ENCODE measurements around the gene RTEL1. TPM values are rescaled to one million over a fixed set of nuclear protein-coding genes. Genes with fewer than 3 reads are reported as not detected.

RTEL1 gene
- total RNA-seq, 4 donors from 2014 or later, result 10.2 to 34.4 (median 21.6) TPM

DNA sequence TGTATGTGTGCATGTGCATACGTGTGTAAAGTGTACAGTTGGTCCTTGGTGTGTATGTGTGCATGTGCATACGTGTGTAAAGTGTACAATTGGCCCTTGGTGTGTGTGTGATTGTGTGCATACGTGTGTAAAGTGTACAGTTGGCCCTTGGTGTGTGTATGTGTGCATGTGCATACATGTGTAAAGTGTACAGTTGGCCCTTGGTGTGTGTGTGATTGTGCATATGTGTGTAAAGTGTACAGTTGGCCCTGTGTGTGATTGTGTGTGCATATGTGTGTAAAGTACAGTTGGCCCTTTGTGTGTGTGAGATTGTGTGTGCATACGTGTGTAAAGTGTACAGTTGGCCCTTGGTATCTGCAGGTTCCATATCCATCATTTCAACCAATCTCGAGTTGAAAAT, 73.3 kb downstream of the RTEL1 start:
- no peak for ATAC-seq (ENCODE audit: low FRiP score)

GRCh38 chr20:63732118-63733095, 74.3 kb downstream of the RTEL1 start:
- ATAC-seq (ENCODE audit: low FRiP score) (no peak), DNase-seq (ENCODE audit: low spot score) (no peak)
- TF ChIP-seq, protein P1, sequence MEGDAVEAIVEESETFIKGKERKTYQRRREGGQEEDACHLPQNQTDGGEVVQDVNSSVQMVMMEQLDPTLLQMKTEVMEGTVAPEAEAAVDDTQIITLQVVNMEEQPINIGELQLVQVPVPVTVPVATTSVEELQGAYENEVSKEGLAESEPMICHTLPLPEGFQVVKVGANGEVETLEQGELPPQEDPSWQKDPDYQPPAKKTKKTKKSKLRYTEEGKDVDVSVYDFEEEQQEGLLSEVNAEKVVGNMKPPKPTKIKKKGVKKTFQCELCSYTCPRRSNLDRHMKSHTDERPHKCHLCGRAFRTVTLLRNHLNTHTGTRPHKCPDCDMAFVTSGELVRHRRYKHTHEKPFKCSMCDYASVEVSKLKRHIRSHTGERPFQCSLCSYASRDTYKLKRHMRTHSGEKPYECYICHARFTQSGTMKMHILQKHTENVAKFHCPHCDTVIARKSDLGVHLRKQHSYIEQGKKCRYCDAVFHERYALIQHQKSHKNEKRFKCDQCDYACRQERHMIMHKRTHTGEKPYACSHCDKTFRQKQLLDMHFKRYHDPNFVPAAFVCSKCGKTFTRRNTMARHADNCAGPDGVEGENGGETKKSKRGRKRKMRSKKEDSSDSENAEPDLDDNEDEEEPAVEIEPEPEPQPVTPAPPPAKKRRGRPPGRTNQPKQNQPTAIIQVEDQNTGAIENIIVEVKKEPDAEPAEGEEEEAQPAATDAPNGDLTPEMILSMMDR (IDR thresholded peaks at IDR 0.05), result no peak

More for the DNA sequence above, 73.3 kb downstream of the RTEL1 start:
- TF ChIP-seq, protein P1 (IDR thresholded peaks at IDR 0.05), result no peak
- DNase-seq (ENCODE audit: low spot score), result no peak

GRCh38 chr20:63733117-63733516, 75.0 kb downstream of the RTEL1 start:
- no peak for ATAC-seq (ENCODE audit: low FRiP score)
- TF ChIP-seq, protein P1 (IDR thresholded peaks at IDR 0.05), result no peak
- DNase-seq (ENCODE audit: low spot score), result no peak

- ATAC-seq (ENCODE audit: low FRiP score) (no peak), DNase-seq (ENCODE audit: low spot score) (no peak)
Observed at GRCh38 chr20:63733579-63734081, 75.5 kb downstream of the RTEL1 start.

GRCh38 chr20:63734111-63734945, 76.2 kb downstream of the RTEL1 start:
- TF ChIP-seq, protein P1 (IDR thresholded peaks at IDR 0.05), result no peak
- no peak for DNase-seq (ENCODE audit: low spot score)

More at GRCh38 chr20:63733579-63734081, 75.5 kb downstream of the RTEL1 start:
- TF ChIP-seq, protein P1 (IDR thresholded peaks at IDR 0.05), result no peak

DNA sequence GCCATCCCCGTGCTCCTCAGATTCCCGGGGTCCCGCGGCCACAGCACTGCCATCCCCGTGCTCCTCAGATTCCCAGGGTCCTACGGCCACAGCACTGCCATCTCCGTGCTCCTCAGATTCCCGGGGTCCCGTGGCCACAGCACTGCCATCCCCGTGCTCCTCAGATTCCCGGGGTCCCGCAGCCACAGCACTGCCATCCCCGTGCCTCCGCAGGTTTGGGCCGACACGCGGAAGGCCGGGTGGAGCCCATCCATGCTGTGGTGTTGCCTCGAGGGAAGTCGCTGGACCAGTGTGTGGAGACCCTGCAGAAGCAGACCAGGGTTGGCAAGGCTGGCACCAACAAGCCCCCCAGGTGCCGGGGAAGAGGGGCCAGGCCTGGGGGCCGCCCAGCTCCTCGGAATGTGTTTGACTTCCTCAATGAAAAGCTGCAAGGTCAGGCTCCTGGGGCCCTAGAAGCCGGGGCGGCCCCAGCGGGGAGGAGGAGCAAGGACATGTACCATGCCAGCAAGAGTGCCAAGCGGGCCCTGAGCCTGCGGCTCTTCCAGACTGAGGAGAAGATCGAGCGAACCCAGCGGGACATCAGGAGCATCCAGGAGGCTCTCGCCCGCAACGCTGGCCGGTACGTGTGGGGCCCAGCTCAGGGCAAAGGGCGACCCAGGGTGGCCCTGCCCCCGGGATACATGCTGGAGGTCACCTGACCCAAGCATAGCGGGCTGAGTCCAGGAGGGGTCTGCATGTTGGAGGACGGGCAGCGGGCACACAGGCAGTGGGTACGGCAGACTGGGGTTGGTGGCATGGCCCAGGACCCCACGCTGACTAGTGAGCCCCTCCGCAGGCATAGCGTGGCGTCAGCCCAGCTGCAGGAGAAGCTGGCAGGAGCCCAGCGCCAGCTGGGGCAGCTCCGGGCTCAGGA, 77.1 kb downstream of the RTEL1 start:
- TF ChIP-seq, protein P1 (IDR thresholded peaks at IDR 0.05), result no peak
- no peak for ATAC-seq (ENCODE audit: low FRiP score)
- DNase-seq (ENCODE audit: low spot score), result no peak

More at GRCh38 chr20:63734111-63734945, 76.2 kb downstream of the RTEL1 start:
- ATAC-seq (ENCODE audit: low FRiP score), result no peak
